ENCODE data around the gene IGSF6.

IGSF6 gene

DNA sequence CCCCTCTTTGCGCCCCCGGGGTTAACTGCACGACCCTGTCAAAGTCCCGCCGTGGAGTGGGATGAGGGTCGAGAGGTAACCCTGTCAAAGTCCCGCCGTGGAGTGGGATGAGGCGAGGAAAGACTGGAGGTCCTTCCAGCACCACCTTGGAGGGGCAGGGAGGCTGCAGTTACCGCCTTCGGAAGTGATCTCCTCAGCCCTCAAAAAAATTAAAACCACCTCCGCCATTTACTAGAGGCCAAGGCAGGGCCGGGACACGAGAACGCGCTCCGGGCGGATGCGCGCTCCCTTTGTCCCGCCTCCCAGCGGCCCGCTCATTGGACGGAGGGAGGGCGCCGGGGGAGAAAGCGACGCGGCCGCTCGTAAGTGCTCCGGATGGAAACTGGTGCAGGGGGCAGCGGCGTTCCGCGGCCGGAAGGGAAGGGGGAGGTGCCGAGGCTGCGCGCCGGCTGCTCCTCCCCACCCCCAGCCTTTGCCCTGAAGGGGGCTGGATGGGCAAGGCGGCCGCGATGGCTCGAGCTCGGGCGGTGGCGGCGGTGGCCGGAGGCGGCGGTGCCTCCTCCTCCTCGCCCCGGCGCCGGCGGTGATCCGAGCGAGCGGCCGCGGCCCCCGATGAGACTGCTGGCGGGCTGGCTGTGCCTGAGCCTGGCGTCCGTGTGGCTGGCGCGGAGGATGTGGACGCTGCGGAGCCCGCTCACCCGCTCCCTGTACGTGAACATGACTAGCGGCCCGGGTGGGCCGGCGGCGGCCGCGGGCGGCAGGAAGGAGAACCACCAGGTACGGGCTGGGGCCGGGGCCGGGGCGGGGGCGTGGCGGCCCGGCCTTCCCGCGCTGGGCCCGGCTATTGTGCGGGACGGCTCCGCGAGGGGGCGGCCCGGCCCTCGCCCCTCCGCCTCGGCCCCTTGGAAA lies 53.0 kb downstream of the IGSF6 start, which contains the start of gene METTL9:
Gene METTL9 (plus strand): TSS at position 456 of the 909 bp plus-strand sequence. CDS start 157 bp downstream, at position 613.
- DNase-seq (ENCODE audit: extremely low read depth, low read depth), result peak; percentile 76
- H3K4me3 ChIP-seq (replicated peaks; ENCODE audit: low read depth, low read length), result peak within 1 kb of the TSS; percentile 85
- TF ChIP-seq, protein P1, sequence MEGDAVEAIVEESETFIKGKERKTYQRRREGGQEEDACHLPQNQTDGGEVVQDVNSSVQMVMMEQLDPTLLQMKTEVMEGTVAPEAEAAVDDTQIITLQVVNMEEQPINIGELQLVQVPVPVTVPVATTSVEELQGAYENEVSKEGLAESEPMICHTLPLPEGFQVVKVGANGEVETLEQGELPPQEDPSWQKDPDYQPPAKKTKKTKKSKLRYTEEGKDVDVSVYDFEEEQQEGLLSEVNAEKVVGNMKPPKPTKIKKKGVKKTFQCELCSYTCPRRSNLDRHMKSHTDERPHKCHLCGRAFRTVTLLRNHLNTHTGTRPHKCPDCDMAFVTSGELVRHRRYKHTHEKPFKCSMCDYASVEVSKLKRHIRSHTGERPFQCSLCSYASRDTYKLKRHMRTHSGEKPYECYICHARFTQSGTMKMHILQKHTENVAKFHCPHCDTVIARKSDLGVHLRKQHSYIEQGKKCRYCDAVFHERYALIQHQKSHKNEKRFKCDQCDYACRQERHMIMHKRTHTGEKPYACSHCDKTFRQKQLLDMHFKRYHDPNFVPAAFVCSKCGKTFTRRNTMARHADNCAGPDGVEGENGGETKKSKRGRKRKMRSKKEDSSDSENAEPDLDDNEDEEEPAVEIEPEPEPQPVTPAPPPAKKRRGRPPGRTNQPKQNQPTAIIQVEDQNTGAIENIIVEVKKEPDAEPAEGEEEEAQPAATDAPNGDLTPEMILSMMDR (IDR thresholded peaks at IDR 0.05; ENCODE audit: low read depth, low read length, missing control alignments), result no peak

DNA sequence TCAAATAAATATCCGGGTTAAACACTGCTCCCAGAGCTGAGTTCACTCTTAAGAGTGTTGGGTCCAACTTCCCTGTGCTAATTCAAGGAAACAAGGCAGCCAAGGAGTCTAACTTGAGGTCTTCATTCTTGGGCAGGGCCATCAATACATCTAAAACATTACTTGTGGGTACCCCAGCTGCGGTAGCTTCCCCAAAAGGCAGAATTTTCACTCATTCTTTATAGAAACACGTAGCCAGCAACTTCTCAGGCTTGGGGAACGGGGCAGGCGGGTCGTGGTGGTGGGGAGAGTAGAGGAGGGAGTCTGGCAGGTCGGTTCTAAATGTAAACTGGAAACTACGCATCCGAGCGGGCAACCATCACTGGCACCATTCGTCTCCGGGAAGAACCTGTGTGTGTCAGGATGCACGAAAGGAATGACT lies 53.7 kb downstream of the IGSF6 start:
- TF ChIP-seq, protein P1 (IDR thresholded peaks at IDR 0.05; ENCODE audit: low read depth, low read length, missing control alignments), result no peak
- peak overlapping the region; percentile 85 for H3K4me3 ChIP-seq (replicated peaks; ENCODE audit: low read depth, low read length)
- DNase-seq (ENCODE audit: extremely low read depth, low read depth), result no peak

DNA sequence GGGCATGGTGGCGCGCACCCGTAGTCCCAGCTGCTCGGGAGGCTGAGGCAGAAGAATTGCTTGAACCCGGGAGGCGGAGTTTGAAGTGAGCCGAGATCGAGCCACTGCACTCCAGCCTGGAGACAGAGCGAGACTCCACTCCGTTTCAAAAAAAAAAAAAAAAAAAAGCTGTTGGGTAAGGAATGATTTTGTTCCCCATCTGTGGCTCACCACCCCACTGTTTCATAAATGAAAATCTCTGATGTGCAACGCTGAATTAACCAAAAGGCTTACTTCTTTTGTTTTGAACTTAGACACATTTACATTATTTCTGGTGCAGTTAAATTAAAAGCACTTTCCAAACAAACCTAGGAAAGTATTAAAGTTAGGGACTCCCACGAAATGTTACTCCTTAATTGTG lies 54.2 kb downstream of the IGSF6 start:
- no peak for DNase-seq (ENCODE audit: extremely low read depth, low read depth)
- peak overlapping the region; percentile 85; the same call in 1 of the 2 replicates for H3K4me3 ChIP-seq (replicated peaks; ENCODE audit: low read depth, low read length)
- TF ChIP-seq, protein P1 (IDR thresholded peaks at IDR 0.05; ENCODE audit: low read depth, low read length, missing control alignments), result no peak

DNA sequence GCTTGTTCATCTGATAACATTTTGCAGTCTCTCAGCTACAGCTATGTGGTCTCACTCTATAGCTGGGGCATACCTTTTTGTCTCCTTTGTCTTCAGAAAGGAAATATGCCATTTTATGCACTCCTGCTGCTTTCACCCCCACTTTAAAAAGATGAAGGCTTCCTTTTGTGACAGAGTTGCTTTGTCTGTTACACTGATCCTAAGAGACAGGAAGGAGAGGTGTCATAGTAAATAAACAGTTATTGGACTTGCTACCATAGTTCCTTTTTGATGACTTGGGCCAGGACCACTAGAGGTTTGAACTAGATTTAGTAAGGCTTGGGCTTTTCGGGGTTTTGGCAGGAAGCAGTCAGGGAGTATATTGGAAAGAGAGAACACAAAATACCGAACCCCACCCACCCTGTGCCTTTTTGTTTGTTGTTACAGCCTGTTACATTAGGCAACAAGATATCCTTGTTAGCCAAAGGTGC lies 54.8 kb downstream of the IGSF6 start:
- TF ChIP-seq, protein P1 (IDR thresholded peaks at IDR 0.05; ENCODE audit: low read depth, low read length, missing control alignments), result no peak
- no peak overlapping the region for H3K4me3 ChIP-seq (replicated peaks; ENCODE audit: low read depth, low read length)
- DNase-seq (ENCODE audit: extremely low read depth, low read depth), result no peak

DNA sequence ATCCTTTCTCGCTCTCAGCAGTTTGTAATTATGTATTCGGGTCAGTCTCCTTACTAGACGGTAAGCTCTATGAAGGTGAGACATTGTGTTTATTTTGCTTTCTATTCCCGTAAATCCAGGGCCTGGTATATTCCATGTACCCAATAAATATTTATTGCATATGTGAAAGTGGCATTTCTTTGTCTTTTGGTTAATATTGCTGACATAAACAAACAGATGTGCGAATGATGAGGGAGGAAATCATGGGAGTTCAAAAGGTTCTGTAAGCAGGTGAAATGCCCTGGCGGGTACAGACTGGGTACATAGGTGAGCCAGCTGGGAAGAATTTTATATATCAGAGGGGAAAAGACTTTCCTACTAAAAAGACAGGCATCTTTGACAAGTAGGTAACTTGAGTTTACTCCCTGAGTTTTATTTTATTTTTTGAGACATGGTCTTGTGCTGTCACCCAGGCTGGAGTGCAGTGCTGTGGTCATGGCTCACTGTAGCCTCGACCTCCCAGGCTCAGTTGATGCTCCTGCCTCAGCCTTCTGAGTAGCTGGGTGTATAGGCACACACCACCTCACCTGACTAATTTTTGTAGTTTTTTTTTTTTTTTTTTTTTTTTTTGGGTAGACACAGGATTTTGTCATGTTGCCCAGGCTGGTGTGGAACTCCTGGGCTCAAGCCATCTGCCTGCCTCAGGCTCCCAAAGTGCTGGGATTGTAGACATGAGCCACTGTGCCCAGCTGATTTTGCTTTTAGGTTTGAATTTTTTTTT lies 58.7 kb downstream of the IGSF6 start:
- DNase-seq (ENCODE audit: extremely low read depth, low read depth), result no peak
- H3K4me3 ChIP-seq (replicated peaks; ENCODE audit: low read depth, low read length), result no peak overlapping the region
- TF ChIP-seq, protein P1 (IDR thresholded peaks at IDR 0.05; ENCODE audit: low read depth, low read length, missing control alignments), result no peak

DNA sequence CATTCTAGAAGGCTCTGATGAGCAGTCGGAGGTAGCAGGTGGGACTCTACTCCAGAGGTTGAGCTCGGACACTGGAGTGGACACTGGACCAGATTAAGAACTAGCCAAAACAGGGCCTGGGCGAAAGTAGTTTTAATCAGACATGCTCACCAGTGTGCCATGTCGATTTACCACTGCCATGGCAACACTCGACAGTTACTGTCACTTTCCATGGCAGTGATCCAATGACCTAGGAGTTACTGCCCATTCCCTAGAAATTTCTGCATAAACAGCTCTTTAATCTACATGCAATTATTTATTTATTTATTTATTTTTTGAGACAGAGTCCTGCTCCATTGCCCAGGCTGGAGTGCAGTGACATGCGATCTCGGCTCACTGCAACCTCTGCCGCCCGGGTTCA lies 60.2 kb downstream of the IGSF6 start:
- no peak overlapping the region for H3K4me3 ChIP-seq (replicated peaks; ENCODE audit: low read depth, low read length)
- TF ChIP-seq, protein P1 (IDR thresholded peaks at IDR 0.05; ENCODE audit: low read depth, low read length, missing control alignments), result no peak
- DNase-seq (ENCODE audit: extremely low read depth, low read depth), result no peak
